Epithelial cell of esophagus (primary cell): ENCODE data around the gene ANKRD34A.

ENCODE experiments used
- DNase-seq: peaks from one replicate; pipeline ENCODE4 v3.0.0; 2010; ENCODE audit warnings: low read depth
- H3K4me3 ChIP-seq: 2 replicates; pipeline ENCODE4 v1.5.1; 2011; ENCODE audit warnings: mild to moderate bottlenecking, low read length, control low read depth
- TF ChIP-seq, protein P1 (sequence below): IDR thresholded peaks from 2 replicates; pipeline ENCODE4 v1.5.1; 2011; ENCODE audit warnings: low read depth, mild to moderate bottlenecking, low read length, control low read depth, inconsistent platforms; ENCODE audit not compliant: insufficient read depth; ENCODE audit errors: missing control alignments

ANKRD34A gene

DNA sequence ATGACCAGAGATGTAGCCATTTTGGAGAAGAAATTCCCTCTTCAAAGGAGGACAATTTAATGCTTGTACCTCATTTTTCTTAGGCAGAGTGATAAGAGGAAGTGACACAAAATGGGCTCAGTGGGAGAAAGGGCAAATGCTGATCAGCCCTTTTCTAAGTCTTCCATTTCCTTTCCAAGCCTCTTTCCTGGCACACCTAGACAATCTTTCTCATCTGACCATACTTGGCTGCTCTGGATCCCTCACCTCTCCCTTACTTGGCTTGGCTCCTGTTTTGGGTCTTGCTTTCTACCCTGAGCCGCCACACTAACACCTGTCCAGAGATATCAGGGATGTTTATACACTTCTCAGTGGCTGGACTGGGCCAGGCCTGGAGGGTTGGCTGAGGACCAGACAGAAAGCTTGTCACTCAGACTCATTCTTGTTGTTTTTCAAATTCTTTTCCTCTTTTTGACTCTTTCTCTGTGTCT lies 18.9 kb upstream of the ANKRD34A start:
- H3K4me3 ChIP-seq, result no peak overlapping the region
- DNase-seq, result no peak
- TF ChIP-seq, protein P1, sequence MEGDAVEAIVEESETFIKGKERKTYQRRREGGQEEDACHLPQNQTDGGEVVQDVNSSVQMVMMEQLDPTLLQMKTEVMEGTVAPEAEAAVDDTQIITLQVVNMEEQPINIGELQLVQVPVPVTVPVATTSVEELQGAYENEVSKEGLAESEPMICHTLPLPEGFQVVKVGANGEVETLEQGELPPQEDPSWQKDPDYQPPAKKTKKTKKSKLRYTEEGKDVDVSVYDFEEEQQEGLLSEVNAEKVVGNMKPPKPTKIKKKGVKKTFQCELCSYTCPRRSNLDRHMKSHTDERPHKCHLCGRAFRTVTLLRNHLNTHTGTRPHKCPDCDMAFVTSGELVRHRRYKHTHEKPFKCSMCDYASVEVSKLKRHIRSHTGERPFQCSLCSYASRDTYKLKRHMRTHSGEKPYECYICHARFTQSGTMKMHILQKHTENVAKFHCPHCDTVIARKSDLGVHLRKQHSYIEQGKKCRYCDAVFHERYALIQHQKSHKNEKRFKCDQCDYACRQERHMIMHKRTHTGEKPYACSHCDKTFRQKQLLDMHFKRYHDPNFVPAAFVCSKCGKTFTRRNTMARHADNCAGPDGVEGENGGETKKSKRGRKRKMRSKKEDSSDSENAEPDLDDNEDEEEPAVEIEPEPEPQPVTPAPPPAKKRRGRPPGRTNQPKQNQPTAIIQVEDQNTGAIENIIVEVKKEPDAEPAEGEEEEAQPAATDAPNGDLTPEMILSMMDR, result no peak

DNA sequence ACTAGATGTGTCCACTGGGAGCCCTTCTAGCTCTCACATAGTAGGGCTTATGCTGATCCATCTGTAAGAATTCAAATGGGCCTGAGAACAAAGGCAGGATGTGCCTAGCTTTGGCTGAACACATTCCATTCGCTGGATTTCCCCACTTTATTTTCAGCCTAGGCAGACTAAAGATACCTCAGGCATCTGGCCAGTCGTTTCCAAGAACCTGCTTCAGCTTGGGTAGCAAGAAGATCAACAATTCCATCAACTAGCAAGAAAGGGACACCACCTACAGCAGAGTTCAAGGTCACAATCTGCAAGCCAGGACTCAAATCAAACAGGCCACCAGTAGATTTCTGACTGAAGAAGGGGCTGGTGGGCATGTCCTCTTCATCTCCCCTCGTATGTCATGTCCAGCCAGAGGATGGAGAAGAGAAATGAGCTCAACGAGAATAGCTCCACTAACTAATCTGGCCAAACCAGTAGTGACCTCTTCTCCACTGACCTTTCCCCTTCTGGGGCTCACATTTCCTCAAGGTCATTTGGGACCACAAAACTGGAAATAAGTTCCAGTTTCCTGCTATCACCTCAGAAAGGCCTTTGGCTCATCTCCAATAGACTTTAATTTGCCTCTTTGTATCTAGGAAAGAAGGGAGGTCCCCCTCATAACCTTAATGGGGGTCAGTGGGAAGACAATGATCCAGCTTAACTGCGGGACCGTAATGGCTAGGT lies 17.8 kb upstream of the ANKRD34A start:
- TF ChIP-seq, protein P1, result no peak
- no peak for DNase-seq
- H3K4me3 ChIP-seq, result no peak overlapping the region

DNA sequence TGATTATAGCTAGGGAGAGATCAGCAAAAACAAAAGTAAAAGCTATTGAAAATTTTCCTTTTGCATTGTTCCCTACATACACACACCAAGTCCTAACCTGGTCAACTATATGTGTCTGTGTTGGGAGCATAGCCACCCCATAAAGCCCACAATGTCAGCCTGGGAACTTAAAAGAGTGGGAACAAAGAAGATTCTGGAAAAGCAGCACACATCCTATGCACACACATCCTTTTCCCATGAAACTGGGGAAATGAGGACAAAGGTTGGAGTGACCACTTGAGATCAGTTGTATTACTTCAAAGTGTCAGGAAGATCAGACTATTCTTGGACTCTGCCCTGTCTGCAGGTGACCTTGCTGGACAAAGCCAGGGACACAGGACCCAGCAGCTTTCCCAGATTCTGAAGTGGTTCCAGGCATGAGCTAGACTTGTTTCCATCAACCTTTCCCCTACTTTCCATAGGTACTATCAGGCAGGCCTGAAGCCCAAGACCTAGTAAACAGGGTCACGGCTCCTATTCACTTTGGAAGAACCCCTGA lies 16.2 kb upstream of the ANKRD34A start:
- TF ChIP-seq, protein P1, result no peak
- no peak overlapping the region for H3K4me3 ChIP-seq
- DNase-seq, result no peak

DNA sequence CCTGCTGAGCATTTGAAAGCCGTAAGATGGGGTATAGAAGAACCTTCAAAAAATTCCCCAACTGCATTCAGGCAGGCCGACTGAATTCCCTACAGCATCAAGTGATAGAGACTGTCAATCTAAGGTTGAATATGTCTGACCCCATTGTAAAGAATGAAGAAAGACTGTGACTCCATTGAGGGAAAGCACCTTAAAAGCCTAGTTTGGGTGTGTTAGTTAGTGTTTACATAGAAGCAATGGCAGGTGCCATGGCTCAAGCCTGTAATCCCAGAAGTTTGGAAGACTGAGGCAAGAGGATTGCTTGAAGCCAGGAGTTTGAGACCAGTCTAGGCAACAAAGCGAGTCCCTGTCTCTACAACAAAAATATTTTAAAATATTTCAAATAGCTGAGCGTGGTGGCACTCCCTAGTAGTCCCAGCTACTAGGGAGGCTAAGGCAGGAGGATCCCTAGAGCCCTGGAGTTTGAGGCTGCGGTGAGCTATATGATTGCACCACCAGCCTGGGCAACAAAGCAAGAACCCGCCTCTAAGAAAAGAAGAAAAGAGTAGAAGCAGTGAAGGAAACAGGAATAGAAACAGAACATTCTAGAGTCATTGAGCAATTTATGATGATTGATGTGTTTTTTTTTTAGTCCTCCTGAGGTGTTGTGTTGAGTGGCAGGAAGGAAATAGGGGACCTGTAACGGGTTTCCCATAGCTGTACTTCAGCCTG lies 15.5 kb upstream of the ANKRD34A start:
- H3K4me3 ChIP-seq, result peak overlapping the region; percentile 3
- DNase-seq, result peak; percentile 49
- TF ChIP-seq, protein P1, result no peak

DNA sequence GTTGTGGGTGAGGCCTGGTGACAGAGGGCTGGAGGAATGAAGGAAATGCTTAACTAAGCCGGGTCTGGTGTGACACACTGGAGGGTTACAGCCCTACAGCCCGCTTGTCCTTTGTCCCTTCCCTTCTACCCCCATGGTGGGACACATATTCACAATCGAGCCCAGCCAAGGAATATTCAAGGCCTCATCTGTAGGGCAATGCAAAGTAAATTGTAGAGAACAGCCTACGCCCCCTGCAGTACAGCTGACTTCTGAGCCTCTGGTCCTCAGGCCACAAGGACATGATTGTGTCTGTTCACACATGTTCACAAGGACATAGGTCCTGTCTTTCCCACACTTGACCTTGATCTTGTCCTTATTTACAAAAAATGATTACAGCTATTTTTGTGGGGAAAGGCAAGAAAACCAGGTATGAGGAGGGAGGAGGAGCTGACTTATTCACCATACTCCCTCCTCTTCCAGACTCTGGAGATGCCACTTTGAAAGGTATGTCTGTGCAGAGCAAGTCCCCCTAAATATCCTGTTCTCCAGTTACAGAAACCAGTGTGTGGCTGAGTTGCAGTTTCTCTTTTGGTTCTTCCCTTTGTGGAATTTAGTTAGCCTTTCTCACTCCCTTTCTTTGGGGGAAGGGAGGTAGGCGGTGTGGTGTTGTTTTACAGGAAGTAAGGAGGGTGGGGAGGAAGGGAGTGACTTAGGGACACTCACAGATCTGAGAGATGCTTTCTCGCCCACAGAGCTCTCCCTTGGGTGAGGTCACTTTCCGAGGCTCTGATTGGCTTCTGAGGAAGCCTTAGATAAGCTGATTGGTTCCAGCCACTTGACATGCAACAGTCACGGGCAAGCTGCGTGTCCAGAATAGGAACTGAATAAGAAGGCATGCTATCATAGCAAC lies 14.7 kb upstream of the ANKRD34A start:
- H3K4me3 ChIP-seq, result peak overlapping the region; percentile 30
- TF ChIP-seq, protein P1, result peak; percentile 25
- DNase-seq, result peak; percentile 100

DNA sequence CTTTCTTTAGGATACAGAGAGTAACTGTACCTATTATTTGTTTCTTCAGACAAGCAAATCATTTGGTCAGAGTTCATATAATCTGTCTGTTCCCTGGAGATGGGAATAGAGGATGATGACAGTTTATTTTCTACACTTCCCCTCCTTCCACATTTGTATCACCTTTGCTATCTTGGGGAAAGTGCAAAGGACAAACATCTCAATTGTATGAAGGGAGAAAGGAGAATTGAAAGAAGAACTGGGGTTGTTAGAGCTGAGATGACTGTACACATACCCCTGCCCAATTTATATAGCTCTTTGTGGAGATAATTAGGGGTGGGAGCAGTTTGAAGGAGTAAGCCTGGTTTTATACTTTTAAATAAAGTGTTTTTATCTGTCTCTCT lies 14.1 kb upstream of the ANKRD34A start:
- TF ChIP-seq, protein P1, result no peak
- DNase-seq, result no peak
- peak overlapping the region; percentile 30 for H3K4me3 ChIP-seq
